Measurements from ENCODE around the gene DCDC2B. TPM values are rescaled to one million over a fixed set of nuclear protein-coding genes. Genes with fewer than 3 reads are reported as not detected.
A peak's percentile ranks its signal among the peaks of the same experiment; 100 is the strongest.

DCDC2B gene
- total and polyA plus RNA-seq, 9 of the 15 experiments (the other 6 are each of a cell fraction or from before 2014, with no cell fraction given): not detected

DNA sequence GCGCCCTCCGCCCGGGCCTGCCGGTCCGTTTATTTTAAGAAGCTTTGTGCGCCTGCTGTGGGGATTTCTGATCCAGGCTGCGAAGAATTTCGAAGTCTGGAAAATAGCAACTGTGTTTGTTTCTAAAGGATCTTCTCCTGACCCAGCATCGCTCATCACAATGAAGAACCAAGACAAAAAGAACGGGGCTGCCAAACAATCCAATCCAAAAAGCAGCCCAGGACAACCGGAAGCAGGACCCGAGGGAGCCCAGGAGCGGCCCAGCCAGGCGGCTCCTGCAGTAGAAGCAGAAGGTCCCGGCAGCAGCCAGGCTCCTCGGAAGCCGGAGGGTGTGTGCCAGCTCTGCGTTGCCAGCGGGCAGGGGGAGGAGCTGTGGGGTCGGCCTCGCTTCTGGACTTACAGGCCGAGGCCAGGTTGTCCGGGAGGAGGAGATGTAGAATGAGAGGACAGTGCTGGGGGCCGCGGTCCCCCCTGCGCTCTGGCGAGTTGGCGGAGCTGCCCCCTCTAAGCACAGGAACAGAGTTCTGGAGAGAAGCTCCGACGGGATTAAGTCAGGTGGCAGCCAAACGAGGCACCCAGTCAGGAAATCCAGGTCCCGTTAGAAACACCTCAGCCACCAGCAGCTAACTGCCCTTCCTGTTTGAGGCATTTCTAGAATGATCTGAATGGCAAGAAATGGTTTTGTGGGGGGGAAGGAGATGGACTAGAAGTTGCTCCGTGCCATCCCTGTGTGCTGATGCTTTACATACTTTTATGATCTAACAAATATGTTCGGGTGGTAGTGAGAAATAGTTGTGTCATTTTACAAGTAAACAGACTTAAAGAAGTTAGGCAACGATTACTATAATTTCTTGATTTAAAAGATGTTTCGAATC, 28.5 kb upstream of the DCDC2B start:
- H2AFZ ChIP-seq (ENCODE audit: low read depth, low read length): peak overlapping the region; percentile 97
- H3K4me2 ChIP-seq (ENCODE audit: insufficient read depth, low read length): peak overlapping the region; percentile 92
- H3K9me3 ChIP-seq (replicated peaks; ENCODE audit: control insufficient read depth, insufficient read depth, low read depth, low read length): no peaks in the 10 kb centered on the region
- H3K79me2 ChIP-seq (ENCODE audit: control insufficient read depth, insufficient read depth, low read length): peaks cover 55% of the 10 kb centered on the region
- ChIA-PET POLR2A (interaction anchor here (0.6 to 11.6 kb wide), 14 partner anchors 7 to 177 kb away, joined by 3 to 201 read pairs (median 3); partner anchors contain the start of genes CCDC28B, HDAC1 and KPNA6), CTCF (ENCODE audit: low intra/inter-chr PET ratio) (interaction anchor here (0.7 kb wide), 1 partner anchor 12 kb away, joined by 3 read pairs; no protein-coding TSS in a partner anchor)
- peak overlapping the region; percentile 89 for H3K27ac ChIP-seq (ENCODE audit: extremely low read depth, low read depth, low read length)
- in situ Hi-C loops (cut with MboI): no loop called here
- FAIRE-seq (peak; percentile 54), DNase-seq (ENCODE audit: extremely low read depth in 1 of 4, low spot score in 3 of 4) (peak; percentile 56 to 66 (median 61)), ATAC-seq (peak; percentile 25)
- 1% methylated on average over 36 of the region's 36 CpGs for WGBS (ENCODE audit: insufficient coverage, low coverage, missing lambda C conversion rate)
- intact Hi-C loops (cut with micrococcal nuclease): loop anchor here (5.0 to 10.0 kb wide), 2 partner anchors 53 to 166 kb away; partner anchors contain the start of gene KHDRBS1
- no peaks in the 10 kb centered on the region; the same call in 1 of the 2 replicates for H4K20me1 ChIP-seq (replicated peaks; ENCODE audit: control insufficient read depth, insufficient read depth, low read length)
- H3K4me1 ChIP-seq (replicated peaks in 1 of 2; ENCODE audit: control insufficient read depth in 2 of 2, insufficient read depth in 2 of 2, low read length in 2 of 2): peaks cover 25 to 30% of the 10 kb centered on the region in 2 experiments
- peak overlapping the region; percentile 77 for H3K4me3 ChIP-seq
- peak overlapping the region; percentile 94 to 97 for H3K9ac ChIP-seq (ENCODE audit: insufficient read depth in 1 of 2, low read depth in 2 of 2, low read length in 2 of 2)
- H3K9me1 ChIP-seq (ENCODE audit: control insufficient read depth, insufficient read depth, low read length): peaks cover 4% of the 10 kb centered on the region
- peaks cover 44% of the 10 kb centered on the region for H3K36me3 ChIP-seq (ENCODE audit: control insufficient read depth, insufficient read depth, low read length)
- no TSS peak for BruUV-seq (replicated peaks)
- H3K27me3 ChIP-seq (ENCODE audit: control insufficient read depth in 2 of 2, insufficient read depth in 2 of 2, low read length in 2 of 2): no peaks in the 10 kb centered on the region
- TF ChIP-seq NFIC (IDR thresholded peaks at IDR 0.05) (no peak), MNT (conservative IDR thresholded peaks at IDR 0.05) (no peak), ZFP36 (IDR thresholded peaks at IDR 0.05; ENCODE audit: low read depth, low read length, partially characterized antibody) (no peak), HDAC1 (IDR thresholded peaks at IDR 0.05) (no peak), ZNF695 (CRISPR knock-in tag; IDR thresholded peaks at IDR 0.05) (no peak), SIN3A (IDR thresholded peaks at IDR 0.05; ENCODE audit: borderline replicate concordance in 2 of 2, control insufficient read depth in 1 of 2, low read depth in 2 of 2, low read length in 2 of 2) (0 out of 4 replicates have a peak, but pooled peaks of 1 of the 2 experiments have one; percentile 51), KDM4B (IDR thresholded peaks at IDR 0.05; ENCODE audit: borderline replicate concordance in 2 of 2, low read depth in 1 of 2) (no peak), POLR2AphosphoS5 (IDR thresholded peaks at IDR 0.05; ENCODE audit: control insufficient read depth, insufficient read depth, low read depth, low read length) (no peak), SMARCB1 (IDR thresholded peaks at IDR 0.05; ENCODE audit: insufficient read length, low read depth) (no peak)
- TF ChIP-seq, protein P1, sequence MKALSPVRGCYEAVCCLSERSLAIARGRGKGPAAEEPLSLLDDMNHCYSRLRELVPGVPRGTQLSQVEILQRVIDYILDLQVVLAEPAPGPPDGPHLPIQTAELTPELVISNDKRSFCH (CRISPR knock-in tag; IDR thresholded peaks at IDR 0.05): no peak
- TF ChIP-seq, protein P1 (tag; IDR thresholded peaks at IDR 0.05): peak; percentile 56; the same call in 1 of the 2 replicates
- TF ChIP-seq, protein P2, sequence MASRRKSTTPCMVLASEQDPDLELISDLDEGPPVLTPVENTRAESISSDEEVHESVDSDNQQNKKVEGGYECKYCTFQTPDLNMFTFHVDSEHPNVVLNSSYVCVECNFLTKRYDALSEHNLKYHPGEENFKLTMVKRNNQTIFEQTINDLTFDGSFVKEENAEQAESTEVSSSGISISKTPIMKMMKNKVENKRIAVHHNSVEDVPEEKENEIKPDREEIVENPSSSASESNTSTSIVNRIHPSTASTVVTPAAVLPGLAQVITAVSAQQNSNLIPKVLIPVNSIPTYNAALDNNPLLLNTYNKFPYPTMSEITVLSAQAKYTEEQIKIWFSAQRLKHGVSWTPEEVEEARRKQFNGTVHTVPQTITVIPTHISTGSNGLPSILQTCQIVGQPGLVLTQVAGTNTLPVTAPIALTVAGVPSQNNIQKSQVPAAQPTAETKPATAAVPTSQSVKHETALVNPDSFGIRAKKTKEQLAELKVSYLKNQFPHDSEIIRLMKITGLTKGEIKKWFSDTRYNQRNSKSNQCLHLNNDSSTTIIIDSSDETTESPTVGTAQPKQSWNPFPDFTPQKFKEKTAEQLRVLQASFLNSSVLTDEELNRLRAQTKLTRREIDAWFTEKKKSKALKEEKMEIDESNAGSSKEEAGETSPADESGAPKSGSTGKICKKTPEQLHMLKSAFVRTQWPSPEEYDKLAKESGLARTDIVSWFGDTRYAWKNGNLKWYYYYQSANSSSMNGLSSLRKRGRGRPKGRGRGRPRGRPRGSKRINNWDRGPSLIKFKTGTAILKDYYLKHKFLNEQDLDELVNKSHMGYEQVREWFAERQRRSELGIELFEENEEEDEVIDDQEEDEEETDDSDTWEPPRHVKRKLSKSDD (conservative IDR thresholded peaks at IDR 0.05; ENCODE audit: low read length): no peak
- TF ChIP-seq, protein P3, sequence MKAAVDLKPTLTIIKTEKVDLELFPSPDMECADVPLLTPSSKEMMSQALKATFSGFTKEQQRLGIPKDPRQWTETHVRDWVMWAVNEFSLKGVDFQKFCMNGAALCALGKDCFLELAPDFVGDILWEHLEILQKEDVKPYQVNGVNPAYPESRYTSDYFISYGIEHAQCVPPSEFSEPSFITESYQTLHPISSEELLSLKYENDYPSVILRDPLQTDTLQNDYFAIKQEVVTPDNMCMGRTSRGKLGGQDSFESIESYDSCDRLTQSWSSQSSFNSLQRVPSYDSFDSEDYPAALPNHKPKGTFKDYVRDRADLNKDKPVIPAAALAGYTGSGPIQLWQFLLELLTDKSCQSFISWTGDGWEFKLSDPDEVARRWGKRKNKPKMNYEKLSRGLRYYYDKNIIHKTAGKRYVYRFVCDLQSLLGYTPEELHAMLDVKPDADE (conservative IDR thresholded peaks at IDR 0.05; ENCODE audit: control insufficient read depth, low read depth, low read length): 0 out of 2 replicates have a peak, but pooled peaks have one; percentile 20

Data from K562 (cell line).